Tibial nerve (tissue), 3 donors: ENCODE results near the gene IQCF2.

Source experiments
- CTCF ChIP-seq, 5 experiments: fragments of 200-600 bp in 3 of 5; fragments of 450-650 bp in 2 of 5; sonication (generic) in 3 of 5; IDR thresholded peaks; one replicate each; pipeline ENCODE4 v1.5.1; 2016 to 2019; ENCODE audit warnings: antibody characterized with exemption in 5 of 5, mild to moderate bottlenecking in 3 of 5, moderate library complexity in 2 of 5
- POLR2A ChIP-seq, 2 donors: fragments of 450-650 bp; IDR thresholded peaks; one replicate each; pipeline ENCODE4 v1.6.1; 2017; ENCODE audit warnings: antibody characterized with exemption in 2 of 2, mild to moderate bottlenecking in 2 of 2, moderate library complexity in 2 of 2

GRCh38 chr3:51814034-51814433 lies 47.4 kb upstream of the IQCF2 start:
- no peak for TF ChIP-seq CTCF (IDR thresholded peaks at IDR 0.05)
- no peak for TF ChIP-seq POLR2A (IDR thresholded peaks at IDR 0.05)
